Stomach (tissue), 9 donors: ENCODE measurements around the gene PI4K2B. TPM values are rescaled to one million over a fixed set of nuclear protein-coding genes. Genes with fewer than 3 reads are reported as not detected.

Experiments
- DNase-seq, 2 donors: peaks; one replicate each; pipeline versions ENCODE4 v3.0.0 to v3.0.0-alpha.2; 2013 to 2019
- H3K27ac ChIP-seq, 5 donors: fragments of 200-600 bp in 4 of 5; sonication (generic) in 4 of 5; one replicate each; pipeline ENCODE4 v1.5.1; 2013 to 2019; ENCODE audit warnings: mild to moderate bottlenecking in 1 of 5, moderate library complexity in 1 of 5
- H3K27me3 ChIP-seq, 3 donors: fragments of 200-600 bp; sonication (generic); one replicate each; pipeline ENCODE4 v1.5.1; 2017 to 2019; ENCODE audit warnings: mixed run types in 1 of 3
- H3K36me3 ChIP-seq, 4 donors: fragments of 200-600 bp; sonication (generic); 1 replicate in 3 of 4; 2 replicates in 1 of 4; pipeline ENCODE4 v1.5.1; 2016 to 2019
- H3K4me1 ChIP-seq, 4 donors: fragments of 200-600 bp; sonication (generic); one replicate each; pipeline ENCODE4 v1.5.1; 2016 to 2019
- H3K4me3 ChIP-seq, 4 donors: fragments of 200-600 bp; sonication (generic) in 3 of 4; one replicate each; pipeline ENCODE4 v1.5.1; 2016 to 2019; ENCODE audit warnings: mild to moderate bottlenecking in 1 of 4
- H3K9me3 ChIP-seq, 4 donors: fragments of 200-600 bp; sonication (generic); one replicate each; pipeline ENCODE4 v1.5.1; 2016 to 2019
- CTCF ChIP-seq, 7 experiments: fragments of 450-650 bp in 4 of 7; fragments of 200-600 bp in 3 of 7; sonication (generic) in 3 of 7; IDR thresholded peaks; one replicate each; pipeline ENCODE4 v1.5.1; 2016 to 2019; ENCODE audit warnings: antibody characterized with exemption in 7 of 7, control low read depth in 2 of 7, mild to moderate bottlenecking in 1 of 7
- EP300 ChIP-seq: sonication (generic); formaldehyde crosslinking; IDR thresholded peaks from one replicate; pipeline ENCODE4 v1.6.1; 2017; ENCODE audit warnings: antibody characterized with exemption
- POLR2A ChIP-seq, 4 donors: fragments of 450-650 bp; IDR thresholded peaks; one replicate each; pipeline ENCODE4 v1.6.1; 2016; ENCODE audit warnings: antibody characterized with exemption in 4 of 4, control low read depth in 2 of 4, mild to moderate bottlenecking in 1 of 4, moderate library complexity in 1 of 4
- POLR2AphosphoS5 ChIP-seq, 3 donors: sonication (generic); formaldehyde crosslinking; IDR thresholded peaks; one replicate each; pipeline ENCODE4 v1.6.1; 2016; ENCODE audit warnings: antibody characterized with exemption in 3 of 3
- WGBS, 5 donors: extraction: QIAGEN DNeasy Blood & Tissue Kit in 3 of 5; methylation state at CpG; one replicate each; pipeline versions ENCODE4 v1.1.5 to v1.1.7; 2013 to 2018; 5-methylcytosine and 5-hydroxymethylcytosine counted together
- intact Hi-C: fragments of 100-400 bp; cut with DNase I; formaldehyde crosslinking; loops from one replicate; pipeline ENCODE4 v1.15.1; 2023; ENCODE audit warnings: low total_unique reads
- polyA plus RNA-seq, 3 donors: library from polyadenylated mRNA; stranded (reverse); fragments of 200-250 nt; gene quantifications; one replicate each; pipeline ENCODE4 v1.2.3, GENCODE V29; 2013
- total RNA-seq, 5 donors: library from RNA; depleted of rRNA; stranded (reverse); fragments of >200 nt; gene quantifications; one replicate each; pipeline versions ENCODE4 v1.1.0 to v1.2.3, GENCODE V29; 2014 to 2016
- donor health status: healthy with polysubstance abuse.
- donor health status: Bipolar disorder and iron deficiency.
- donor health status: healthy.

PI4K2B gene
- total and polyA plus RNA-seq, 8 donors, result 9.3 to 65.2 (median 21.5) TPM

DNA sequence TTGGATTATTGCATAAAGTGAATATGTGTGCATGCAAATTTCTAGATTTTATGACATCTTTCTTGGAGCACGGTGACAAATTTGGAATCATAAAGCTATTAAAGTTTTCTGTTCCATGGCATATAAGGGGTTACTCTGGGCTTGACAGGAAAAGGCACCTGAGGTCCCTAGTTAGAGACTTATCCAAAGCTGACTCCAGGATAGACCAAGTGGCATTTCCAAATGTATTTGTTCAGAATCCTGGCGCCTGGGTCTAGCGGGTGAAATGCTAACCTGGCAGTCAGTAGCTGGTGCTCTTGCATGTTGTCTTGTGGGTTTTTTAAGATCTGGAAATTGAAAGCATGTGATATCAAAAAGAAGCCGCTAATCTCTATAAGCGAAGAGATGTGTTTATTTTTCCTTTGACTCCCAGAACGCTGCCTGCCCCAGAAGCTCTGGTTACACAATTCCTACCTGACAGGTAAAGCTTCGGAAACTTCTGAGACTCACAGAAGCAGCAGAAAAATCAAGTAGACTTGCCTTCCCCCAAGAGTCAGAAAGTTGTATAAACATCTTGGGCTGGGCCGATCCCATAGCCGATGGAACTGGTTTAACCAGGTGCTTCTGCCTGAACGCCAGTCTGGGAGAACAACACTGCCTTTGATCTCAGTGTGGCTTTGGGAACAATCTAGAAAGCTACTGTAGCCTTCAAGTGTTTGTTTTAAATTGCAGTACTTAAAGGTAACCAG lies 65.8 kb downstream of the PI4K2B start:
- H3K27me3 ChIP-seq, result peaks cover 0 to 7% (median 0%) of the 10 kb centered on the region in 3 donors
- H3K27ac ChIP-seq, result peak overlapping the region; percentile 17 to 78 (median 57)
- intact Hi-C loops, result no loop called here
- DNase-seq, result peak; percentile 82 to 92
- no peaks in the 10 kb centered on the region for H3K36me3 ChIP-seq
- H3K4me3 ChIP-seq, result no peak overlapping the region
- H3K9me3 ChIP-seq, result no peaks in the 10 kb centered on the region
- 17 to 44% (median 26%) methylated on average over 10 of the region's 10 CpGs for WGBS, 5 donors
- H3K4me1 ChIP-seq, result peaks cover 0 to 21% (median 13%) of the 10 kb centered on the region in 4 donors
- TF ChIP-seq CTCF (IDR thresholded peaks at IDR 0.05) (peak in 1 of 7 experiments; percentile 29), POLR2AphosphoS5 (IDR thresholded peaks at IDR 0.05) (peak in 2 of 3 donors; percentile 56 to 61), POLR2A (IDR thresholded peaks at IDR 0.05) (no peak)

DNA sequence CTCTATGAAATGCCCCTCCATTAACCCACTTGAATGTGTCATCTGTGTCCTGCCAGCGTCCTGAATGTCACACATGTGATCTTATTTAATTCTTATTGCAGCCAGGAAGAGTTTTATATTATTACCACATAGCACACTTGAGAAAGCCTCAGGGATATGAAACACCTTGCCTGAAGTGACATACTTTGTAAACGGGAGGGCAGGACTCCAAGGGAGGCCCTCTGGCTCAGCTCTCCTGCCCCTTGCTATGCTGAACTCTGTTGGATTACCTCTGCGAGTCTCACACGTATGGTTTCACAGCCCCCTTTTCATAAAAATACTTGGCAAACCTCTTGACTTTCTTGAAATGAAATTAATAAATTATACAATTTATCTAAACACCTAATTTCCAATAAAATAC lies 67.6 kb downstream of the PI4K2B start:
- H3K27ac ChIP-seq, result peak overlapping the region in 3 of 5 donors; percentile 24 to 75 (median 57)
- H3K4me1 ChIP-seq, result peaks cover 0 to 21% (median 13%) of the 10 kb centered on the region in 4 donors
- no peak overlapping the region for H3K4me3 ChIP-seq
- no peak for TF ChIP-seq POLR2A (IDR thresholded peaks at IDR 0.05)
- TF ChIP-seq POLR2AphosphoS5 (IDR thresholded peaks at IDR 0.05), result no peak
- no peak for TF ChIP-seq EP300
- TF ChIP-seq CTCF (IDR thresholded peaks at IDR 0.05), result no peak
- no peaks in the 10 kb centered on the region for H3K36me3 ChIP-seq
- no peaks in the 10 kb centered on the region for H3K9me3 ChIP-seq
- peaks cover 0 to 7% (median 0%) of the 10 kb centered on the region in 3 donors for H3K27me3 ChIP-seq
- 71 to 82% (median 78%) methylated on average over 4 of the region's 4 CpGs for WGBS, 5 donors
- DNase-seq, result no peak
- intact Hi-C loops, result no loop called here

- WGBS, 5 donors, result 33 to 59% (median 54%) methylated on average over 7 to 9 of the region's 9 CpGs
- Histone ChIP-seq H3K4me1 (peaks cover 0 to 21% (median 13%) of the 10 kb centered on the region in 4 donors), H3K27ac (peak overlapping the region; percentile 31 to 75 (median 64)), H3K36me3 (no peaks in the 10 kb centered on the region), H3K27me3 (peaks cover 0 to 7% (median 0%) of the 10 kb centered on the region in 3 donors), H3K9me3 (no peaks in the 10 kb centered on the region), H3K4me3 (no peak overlapping the region)
- TF ChIP-seq POLR2AphosphoS5 (IDR thresholded peaks at IDR 0.05) (peak in 2 of 3 donors; percentile 12 to 46), CTCF (IDR thresholded peaks at IDR 0.05) (no peak)
- intact Hi-C loops, result no loop called here
- peak in 1 of 2 donors; percentile 72 for DNase-seq
Measured at GRCh38 chr4:25302626-25303025, 68.8 kb downstream of the PI4K2B start.

GRCh38 chr4:25303578-25303977 lies 69.7 kb downstream of the PI4K2B start:
- TF ChIP-seq POLR2A (IDR thresholded peaks at IDR 0.05) (no peak), CTCF (IDR thresholded peaks at IDR 0.05) (no peak), POLR2AphosphoS5 (IDR thresholded peaks at IDR 0.05) (no peak), EP300 (no peak)
- Histone ChIP-seq H3K27me3 (peaks cover 0 to 7% (median 0%) of the 10 kb centered on the region in 3 donors), H3K36me3 (no peaks in the 10 kb centered on the region), H3K4me1 (peaks cover 0 to 21% (median 13%) of the 10 kb centered on the region in 4 donors), H3K4me3 (no peak overlapping the region), H3K9me3 (no peaks in the 10 kb centered on the region), H3K27ac (peak overlapping the region in 3 of 5 donors; percentile 70 to 75 (median 71))
- WGBS, 5 donors, result 79 to 92% (median 86%) methylated on average over 3 of the region's 3 CpGs
- intact Hi-C loops, result no loop called here
- DNase-seq, result no peak
